ENCODE results near the gene PRKRIP1. TPM values are rescaled to one million over a fixed set of nuclear protein-coding genes. Genes with fewer than 3 reads are reported as not detected.

The PRKRIP1 gene
- total RNA-seq, 1 donor from 2014 or later: 41.3 TPM

DNA sequence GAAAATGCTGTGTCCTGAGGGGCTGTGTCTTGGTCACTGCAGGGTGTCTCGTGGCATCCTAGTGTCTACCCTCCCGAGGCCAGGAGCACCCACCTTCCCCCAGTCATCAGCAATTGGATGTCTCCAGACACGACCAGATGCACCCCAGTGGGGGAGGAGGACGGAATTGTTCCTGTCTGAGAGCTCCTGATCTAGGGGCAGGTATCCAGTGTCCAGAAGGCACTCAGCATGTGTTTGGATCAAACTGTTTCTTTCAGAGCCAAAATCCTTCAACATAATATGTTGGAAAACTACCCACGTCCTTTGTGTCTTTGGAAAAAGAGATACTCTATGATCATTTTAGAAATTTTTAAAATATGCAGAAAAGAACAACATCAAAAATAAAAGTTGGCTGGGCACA is 16.9 kb downstream of the PRKRIP1 start:
- TF ChIP-seq, protein P1, sequence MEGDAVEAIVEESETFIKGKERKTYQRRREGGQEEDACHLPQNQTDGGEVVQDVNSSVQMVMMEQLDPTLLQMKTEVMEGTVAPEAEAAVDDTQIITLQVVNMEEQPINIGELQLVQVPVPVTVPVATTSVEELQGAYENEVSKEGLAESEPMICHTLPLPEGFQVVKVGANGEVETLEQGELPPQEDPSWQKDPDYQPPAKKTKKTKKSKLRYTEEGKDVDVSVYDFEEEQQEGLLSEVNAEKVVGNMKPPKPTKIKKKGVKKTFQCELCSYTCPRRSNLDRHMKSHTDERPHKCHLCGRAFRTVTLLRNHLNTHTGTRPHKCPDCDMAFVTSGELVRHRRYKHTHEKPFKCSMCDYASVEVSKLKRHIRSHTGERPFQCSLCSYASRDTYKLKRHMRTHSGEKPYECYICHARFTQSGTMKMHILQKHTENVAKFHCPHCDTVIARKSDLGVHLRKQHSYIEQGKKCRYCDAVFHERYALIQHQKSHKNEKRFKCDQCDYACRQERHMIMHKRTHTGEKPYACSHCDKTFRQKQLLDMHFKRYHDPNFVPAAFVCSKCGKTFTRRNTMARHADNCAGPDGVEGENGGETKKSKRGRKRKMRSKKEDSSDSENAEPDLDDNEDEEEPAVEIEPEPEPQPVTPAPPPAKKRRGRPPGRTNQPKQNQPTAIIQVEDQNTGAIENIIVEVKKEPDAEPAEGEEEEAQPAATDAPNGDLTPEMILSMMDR (IDR thresholded peaks at IDR 0.05; ENCODE audit: unreplicated experiment): no peak
- no peak overlapping the region for H3K4me3 Mint-ChIP-seq (ENCODE audit: unreplicated experiment)
- peaks cover 1% of the 10 kb centered on the region for H3K27me3 Mint-ChIP-seq (ENCODE audit: unreplicated experiment)
- H3K9me3 Mint-ChIP-seq (ENCODE audit: unreplicated experiment): no peaks in the 10 kb centered on the region
- DNase-seq (ENCODE audit: low spot score): no peak
- peaks cover 8% of the 10 kb centered on the region for H3K4me1 Mint-ChIP-seq (ENCODE audit: unreplicated experiment)
- peaks cover 48% of the 10 kb centered on the region for H3K36me3 Mint-ChIP-seq (ENCODE audit: low read depth, unreplicated experiment)
- no peak overlapping the region for H3K27ac Mint-ChIP-seq (ENCODE audit: unreplicated experiment)

DNA sequence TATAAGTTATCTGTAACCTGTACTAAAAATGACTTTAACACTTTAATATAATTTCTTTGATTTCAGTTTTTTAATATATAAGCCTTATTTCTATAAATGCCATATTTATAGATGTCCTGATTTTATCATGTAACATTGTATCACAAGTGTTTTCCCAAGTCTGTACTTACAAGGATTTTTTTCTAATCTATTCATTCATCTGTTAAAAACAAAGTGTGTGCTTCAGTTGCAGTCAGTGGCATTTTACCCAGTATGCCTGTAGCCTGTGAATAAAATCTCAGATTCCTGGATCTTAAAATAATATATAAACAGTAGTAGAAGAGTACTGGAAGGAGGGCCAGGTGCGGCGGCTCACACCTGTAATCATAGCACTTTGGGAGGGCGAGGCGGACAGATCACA is 17.4 kb downstream of the PRKRIP1 start:
- peaks cover 8% of the 10 kb centered on the region for H3K4me1 Mint-ChIP-seq (ENCODE audit: unreplicated experiment)
- peaks cover 46% of the 10 kb centered on the region for H3K36me3 Mint-ChIP-seq (ENCODE audit: low read depth, unreplicated experiment)
- H3K4me3 Mint-ChIP-seq (ENCODE audit: unreplicated experiment): no peak overlapping the region
- peaks cover 1% of the 10 kb centered on the region for H3K27me3 Mint-ChIP-seq (ENCODE audit: unreplicated experiment)
- no peaks in the 10 kb centered on the region for H3K9me3 Mint-ChIP-seq (ENCODE audit: unreplicated experiment)
- H3K27ac Mint-ChIP-seq (ENCODE audit: unreplicated experiment): no peak overlapping the region
- TF ChIP-seq, protein P1 (IDR thresholded peaks at IDR 0.05; ENCODE audit: unreplicated experiment): no peak
- DNase-seq (ENCODE audit: low spot score): no peak

DNA sequence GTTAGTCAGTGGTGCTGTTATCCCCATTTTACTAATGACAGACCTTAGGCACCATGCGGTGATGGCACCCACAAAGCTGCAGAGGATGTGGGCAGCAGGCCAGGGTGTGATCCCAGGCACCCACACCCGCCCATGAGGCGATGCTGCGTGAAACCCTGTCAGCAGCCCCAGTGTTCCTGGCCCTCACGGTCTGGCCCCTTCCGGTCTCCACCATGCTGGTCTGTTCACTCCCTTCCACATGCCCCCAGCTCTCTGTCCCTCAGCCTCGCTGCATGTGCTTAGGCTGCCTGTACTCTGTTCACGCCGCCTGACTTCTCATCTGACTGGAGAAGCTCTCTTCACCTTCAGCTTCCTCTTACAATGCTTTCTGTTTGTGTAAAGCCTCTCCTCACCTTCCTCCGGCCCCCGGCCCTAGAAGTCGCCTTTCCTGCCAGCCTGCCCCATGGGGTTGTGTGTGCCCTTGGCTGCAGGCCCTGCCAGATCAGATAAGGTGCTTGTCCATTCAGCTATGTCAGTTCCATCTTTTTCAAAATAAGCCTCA is 19.6 kb downstream of the PRKRIP1 start:
- H3K36me3 Mint-ChIP-seq (ENCODE audit: low read depth, unreplicated experiment): peaks cover 38% of the 10 kb centered on the region
- peaks cover 3% of the 10 kb centered on the region for H3K27me3 Mint-ChIP-seq (ENCODE audit: unreplicated experiment)
- H3K4me1 Mint-ChIP-seq (ENCODE audit: unreplicated experiment): peaks cover 12% of the 10 kb centered on the region
- peak overlapping the region; percentile 59 for H3K27ac Mint-ChIP-seq (ENCODE audit: unreplicated experiment)
- peak overlapping the region; percentile 84 for H3K4me3 Mint-ChIP-seq (ENCODE audit: unreplicated experiment)
- no peaks in the 10 kb centered on the region for H3K9me3 Mint-ChIP-seq (ENCODE audit: unreplicated experiment)
- no peak for DNase-seq (ENCODE audit: low spot score)
- TF ChIP-seq, protein P1 (IDR thresholded peaks at IDR 0.05; ENCODE audit: unreplicated experiment): no peak

DNA sequence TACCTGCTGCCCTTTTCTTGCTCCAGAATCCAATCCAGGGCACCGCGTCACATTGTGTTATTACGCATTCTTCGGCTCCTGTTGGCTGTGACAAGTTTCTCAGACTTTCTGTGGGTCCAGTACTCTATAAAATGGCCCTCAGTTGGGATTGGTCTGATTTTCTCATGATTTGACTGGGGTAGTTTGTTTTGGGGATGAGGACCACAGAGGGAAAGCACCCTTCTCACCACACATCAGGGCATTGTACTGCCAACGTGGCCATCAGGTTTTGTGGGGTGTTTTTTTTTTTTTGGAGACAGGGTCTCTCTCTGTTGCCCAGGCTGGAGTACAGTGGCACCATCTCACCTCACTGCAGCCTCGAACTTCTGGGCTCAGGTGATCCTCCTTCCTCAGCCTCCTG is 20.2 kb downstream of the PRKRIP1 start:
- no peak overlapping the region for H3K27ac Mint-ChIP-seq (ENCODE audit: unreplicated experiment)

DNA sequence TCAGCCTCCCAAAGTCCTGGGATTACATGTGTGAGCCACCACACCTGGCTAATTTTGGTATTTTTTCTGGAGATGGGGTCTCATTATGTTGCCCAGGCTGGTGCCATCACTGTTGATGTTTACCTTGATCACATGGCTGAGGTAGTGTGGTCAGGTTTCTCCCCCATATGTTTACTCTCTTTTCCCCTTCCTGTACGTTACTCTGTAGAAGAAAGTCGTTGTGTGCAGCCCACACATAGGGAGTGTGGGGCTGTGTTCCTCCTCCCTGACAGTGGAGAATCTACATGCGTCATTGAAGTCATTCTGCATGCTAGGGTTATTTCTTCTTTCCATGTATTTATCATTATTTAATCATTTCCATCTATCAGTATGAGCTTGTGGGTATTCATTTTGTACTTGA is 20.9 kb downstream of the PRKRIP1 start:
- H3K36me3 Mint-ChIP-seq (ENCODE audit: low read depth, unreplicated experiment): peaks cover 40% of the 10 kb centered on the region

More for the DNA sequence above, 20.2 kb downstream of the PRKRIP1 start:
- Mint-ChIP-seq H3K4me3 (ENCODE audit: unreplicated experiment) (no peak overlapping the region), H3K4me1 (ENCODE audit: unreplicated experiment) (peaks cover 14% of the 10 kb centered on the region), H3K36me3 (ENCODE audit: low read depth, unreplicated experiment) (peaks cover 40% of the 10 kb centered on the region), H3K9me3 (ENCODE audit: unreplicated experiment) (no peaks in the 10 kb centered on the region), H3K27me3 (ENCODE audit: unreplicated experiment) (peaks cover 8% of the 10 kb centered on the region)
- TF ChIP-seq, protein P1 (IDR thresholded peaks at IDR 0.05; ENCODE audit: unreplicated experiment): no peak
- DNase-seq (ENCODE audit: low spot score): no peak

More for the DNA sequence above, 20.9 kb downstream of the PRKRIP1 start:
- Mint-ChIP-seq H3K27me3 (ENCODE audit: unreplicated experiment) (peaks cover 8% of the 10 kb centered on the region), H3K27ac (ENCODE audit: unreplicated experiment) (no peak overlapping the region), H3K4me1 (ENCODE audit: unreplicated experiment) (peaks cover 14% of the 10 kb centered on the region), H3K4me3 (ENCODE audit: unreplicated experiment) (peak overlapping the region; percentile 28), H3K9me3 (ENCODE audit: unreplicated experiment) (no peaks in the 10 kb centered on the region)
- TF ChIP-seq, protein P1 (IDR thresholded peaks at IDR 0.05; ENCODE audit: unreplicated experiment): no peak
- DNase-seq (ENCODE audit: low spot score): no peak

Measured in endothelial cell (in vitro differentiated cells).